Sciatic nerve (tissue), 2 donors: ENCODE results near the gene PDE6C. TPM values are rescaled to one million over a fixed set of nuclear protein-coding genes. Genes with fewer than 3 reads are reported as not detected.

Experiments
- ATAC-seq: fragments of 200-7000 bp; cut with Tn5 transposase; one replicate; pipeline ENCODE4 v1.9.1; 2020; ENCODE audit warnings: mild to moderate bottlenecking, moderate library complexity
- DNase-seq: peaks from one replicate; pipeline ENCODE4 v3.0.0-alpha.2; 2020; ENCODE audit warnings: low spot score
- intact Hi-C: fragments of 100-400 bp; cut with DNase I; formaldehyde crosslinking; loops from one replicate; pipeline ENCODE4 v1.14.2; 2022
- total RNA-seq: library from RNA; stranded (reverse); fragmentation: NEBNext Ultra II Directional; extraction: Animal tissue kit (Norgen Biotek cat#: 25700); gene quantifications from one replicate; pipeline ENCODE4 v1.2.1, GENCODE V29; 2021
- donor health status: DM: no; HTN: no; CAD: no.
- donor health status: DM: no; HTN: no; CAD: no.

PDE6C gene
- not detected for total RNA-seq

DNA sequence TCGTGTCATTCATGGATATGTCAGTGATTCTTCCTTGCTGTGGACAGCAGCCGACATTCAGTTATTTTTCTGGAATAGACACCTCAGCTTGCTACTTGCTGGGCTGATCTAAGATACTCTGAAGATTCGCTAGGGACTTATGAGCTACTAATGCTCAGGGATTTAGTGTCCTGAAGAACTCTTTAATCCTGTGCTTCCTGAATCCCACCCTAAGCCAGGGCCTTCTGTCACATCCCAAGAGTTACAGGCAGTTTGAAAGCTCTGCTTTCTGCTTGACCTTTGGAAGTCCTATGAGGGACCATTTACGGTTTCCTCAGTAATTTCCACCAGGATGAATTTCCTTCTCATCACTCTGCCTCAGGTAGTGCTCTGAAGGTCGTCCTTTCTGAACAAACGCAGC lies at the start of gene PDE6C:
TSS of gene PDE6C (plus strand) at position 227 of the 400 bp plus-strand sequence. CDS start 189 bp downstream, outside the sequence.
- ATAC-seq, result no peak
- intact Hi-C loops, result no loop called here
- no peak for DNase-seq

- no peak for DNase-seq
- ATAC-seq, result no peak
These were observed 46.9 kb upstream of the PDE6C start for GRCh38 chr10:93565446-93565845.

DNA sequence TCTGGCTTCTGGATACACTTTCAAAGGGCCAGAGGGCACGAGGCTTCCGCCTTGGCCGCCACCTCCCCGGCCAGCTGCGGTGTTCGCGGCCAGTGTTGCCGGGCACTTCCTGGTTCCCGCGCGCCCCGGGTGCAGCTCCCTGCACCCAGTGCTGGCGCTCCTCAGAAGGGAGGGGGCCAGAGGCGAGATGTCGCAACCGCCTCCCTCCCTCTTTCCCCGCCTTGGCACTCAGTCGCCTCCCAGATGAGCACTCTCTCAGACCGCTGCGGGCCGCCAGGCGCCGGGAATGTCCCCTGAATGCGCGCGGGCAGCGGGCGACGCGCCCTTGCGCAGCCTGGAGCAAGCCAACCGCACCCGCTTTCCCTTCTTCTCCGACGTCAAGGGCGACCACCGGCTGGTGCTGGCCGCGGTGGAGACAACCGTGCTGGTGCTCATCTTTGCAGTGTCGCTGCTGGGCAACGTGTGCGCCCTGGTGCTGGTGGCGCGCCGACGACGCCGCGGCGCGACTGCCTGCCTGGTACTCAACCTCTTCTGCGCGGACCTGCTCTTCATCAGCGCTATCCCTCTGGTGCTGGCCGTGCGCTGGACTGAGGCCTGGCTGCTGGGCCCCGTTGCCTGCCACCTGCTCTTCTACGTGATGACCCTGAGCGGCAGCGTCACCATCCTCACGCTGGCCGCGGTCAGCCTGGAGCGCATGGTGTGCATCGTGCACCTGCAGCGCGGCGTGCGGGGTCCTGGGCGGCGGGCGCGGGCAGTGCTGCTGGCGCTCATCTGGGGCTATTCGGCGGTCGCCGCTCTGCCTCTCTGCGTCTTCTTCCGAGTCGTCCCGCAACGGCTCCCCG lies 45.7 kb upstream of the PDE6C start, which contains the start of gene FFAR4:
TSS of gene FFAR4 (plus strand) at position 231 of the 842 bp plus-strand sequence. CDS start at position 287, 56 bp downstream.
- intact Hi-C loops, result no loop called here
- ATAC-seq (peak; percentile 87), DNase-seq (peak; percentile 62)

More at GRCh38 chr10:93565446-93565845, 46.9 kb upstream of the PDE6C start:
- intact Hi-C loops, result no loop called here

- intact Hi-C loops, result no loop called here
- no peak for DNase-seq
- ATAC-seq, result no peak
These were observed 44.8 kb upstream of the PDE6C start for GRCh38 chr10:93567277-93568104.

DNA sequence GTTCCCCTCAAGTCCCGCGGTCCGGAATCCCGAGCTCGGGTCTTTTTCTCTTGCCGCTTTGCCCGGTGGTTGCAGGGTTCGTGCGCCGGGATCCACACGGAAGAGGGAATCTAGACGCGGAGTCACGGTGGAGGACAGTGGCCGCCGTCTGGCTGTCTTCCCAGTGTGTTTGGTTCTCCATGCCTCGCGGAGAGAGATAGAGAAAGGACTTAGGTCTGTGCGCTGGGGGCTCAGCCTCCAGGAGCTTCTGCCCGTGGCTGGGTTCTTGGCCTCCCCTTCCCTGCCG lies 44.3 kb upstream of the PDE6C start:
- DNase-seq, result no peak
- no peak for ATAC-seq
- intact Hi-C loops, result no loop called here

GRCh38 chr10:93570383-93570782 lies 42.0 kb upstream of the PDE6C start:
- DNase-seq (no peak), ATAC-seq (no peak)
- intact Hi-C loops, result no loop called here

GRCh38 chr10:93572606-93573005 lies 39.7 kb upstream of the PDE6C start:
- DNase-seq (no peak), ATAC-seq (no peak)
- intact Hi-C loops, result no loop called here

GRCh38 chr10:93573051-93573909 lies 39.1 kb upstream of the PDE6C start:
- intact Hi-C loops, result no loop called here
- ATAC-seq (peak; percentile 72), DNase-seq (no peak)

- intact Hi-C loops, result no loop called here
These were observed 38.4 kb upstream of the PDE6C start for GRCh38 chr10:93573924-93574323.

DNA sequence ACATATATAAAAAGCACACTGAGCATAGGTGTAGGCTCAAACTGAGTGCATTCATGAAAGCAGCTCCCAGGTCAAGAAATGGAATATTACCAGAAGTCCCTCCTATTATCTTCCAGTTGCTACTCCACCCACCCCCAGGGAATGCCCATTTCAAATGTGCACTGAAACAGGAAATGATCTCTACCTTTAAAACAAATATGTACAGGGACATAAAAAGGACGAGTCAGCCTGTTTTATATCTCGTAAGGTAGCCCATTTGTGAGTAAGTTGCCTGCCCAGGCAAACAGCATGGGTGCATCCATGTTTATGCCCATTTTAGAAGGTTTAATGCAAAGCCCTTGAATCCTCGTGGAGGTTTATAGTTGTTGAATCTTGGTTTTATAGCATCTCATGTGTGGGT lies 35.4 kb upstream of the PDE6C start:
- DNase-seq, result no peak
- ATAC-seq, result no peak
- intact Hi-C loops, result no loop called here

More at GRCh38 chr10:93573924-93574323, 38.4 kb upstream of the PDE6C start:
- DNase-seq (no peak), ATAC-seq (no peak)

GRCh38 chr10:93577565-93577964 lies 34.8 kb upstream of the PDE6C start:
- intact Hi-C loops, result no loop called here
- DNase-seq (no peak), ATAC-seq (no peak)

DNA sequence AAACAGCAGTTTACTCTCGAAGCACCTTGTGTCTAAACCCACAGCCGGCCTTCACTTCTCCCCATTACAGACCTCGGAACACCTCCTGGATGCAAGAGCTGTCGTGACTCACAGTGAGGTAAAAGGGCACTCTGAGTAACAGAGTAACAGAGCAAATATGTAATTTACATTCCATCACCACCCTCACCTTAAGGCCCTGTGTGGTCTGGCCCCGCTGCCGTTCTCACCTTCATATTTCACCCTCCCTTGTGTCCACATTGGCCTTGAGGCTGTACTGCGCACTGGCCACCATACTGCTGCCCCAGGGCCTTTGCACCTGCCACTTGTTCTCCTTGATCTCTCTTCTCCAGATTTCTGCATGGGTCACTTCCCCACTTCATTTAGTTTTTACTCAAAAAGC lies 33.2 kb upstream of the PDE6C start:
- ATAC-seq, result no peak
- no peak for DNase-seq
- intact Hi-C loops, result no loop called here

GRCh38 chr10:93579985-93580711 lies 32.2 kb upstream of the PDE6C start:
- DNase-seq (no peak), ATAC-seq (no peak)
- intact Hi-C loops, result no loop called here

- DNase-seq (no peak), ATAC-seq (no peak)
- intact Hi-C loops, result no loop called here
These were observed 31.5 kb upstream of the PDE6C start for GRCh38 chr10:93580828-93581227.

- DNase-seq (no peak), ATAC-seq (no peak)
- intact Hi-C loops, result no loop called here
These were observed 27.9 kb upstream of the PDE6C start for GRCh38 chr10:93584445-93584844.

GRCh38 chr10:93589648-93590562 lies 22.4 kb upstream of the PDE6C start:
- DNase-seq, result no peak
- intact Hi-C loops, result no loop called here
- ATAC-seq, result no peak

DNA sequence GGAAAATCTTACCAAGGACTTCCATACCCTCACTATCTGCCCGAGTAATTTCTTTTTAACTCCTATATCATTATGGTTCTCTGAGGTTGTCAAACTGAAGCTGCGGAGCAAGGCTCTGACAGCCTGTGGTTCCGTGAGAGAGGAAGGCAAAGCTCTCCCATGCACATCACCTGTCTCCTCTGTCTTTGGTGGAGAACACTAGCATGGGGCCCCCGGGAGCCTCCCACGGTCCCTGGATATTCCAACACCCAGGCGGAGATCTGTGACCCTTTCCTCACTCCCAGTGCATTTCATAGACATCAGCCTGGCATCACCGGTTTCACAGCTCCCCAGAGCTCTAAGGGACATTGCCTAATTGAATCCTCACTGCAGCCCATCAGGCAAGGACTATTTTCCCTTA lies 21.7 kb upstream of the PDE6C start:
- intact Hi-C loops, result no loop called here
- no peak for ATAC-seq
- no peak for DNase-seq
